WI38 (cell line): ENCODE data around the gene SYNPO2L.
A peak's percentile ranks its signal among the peaks of the same experiment; 100 is the strongest.

Experiments used
- H3K4me3 ChIP-seq: 2 replicates; pipeline ENCODE4 v1.5.1; 2011; ENCODE audit warnings: low read depth, mild to moderate bottlenecking, control low read depth, low read length
- TF ChIP-seq, protein P1 (sequence below): IDR thresholded peaks from 2 replicates; pipeline ENCODE4 v1.5.1; 2012; ENCODE audit warnings: low read depth, mild to moderate bottlenecking, control low read depth, low read length

The SYNPO2L gene

DNA sequence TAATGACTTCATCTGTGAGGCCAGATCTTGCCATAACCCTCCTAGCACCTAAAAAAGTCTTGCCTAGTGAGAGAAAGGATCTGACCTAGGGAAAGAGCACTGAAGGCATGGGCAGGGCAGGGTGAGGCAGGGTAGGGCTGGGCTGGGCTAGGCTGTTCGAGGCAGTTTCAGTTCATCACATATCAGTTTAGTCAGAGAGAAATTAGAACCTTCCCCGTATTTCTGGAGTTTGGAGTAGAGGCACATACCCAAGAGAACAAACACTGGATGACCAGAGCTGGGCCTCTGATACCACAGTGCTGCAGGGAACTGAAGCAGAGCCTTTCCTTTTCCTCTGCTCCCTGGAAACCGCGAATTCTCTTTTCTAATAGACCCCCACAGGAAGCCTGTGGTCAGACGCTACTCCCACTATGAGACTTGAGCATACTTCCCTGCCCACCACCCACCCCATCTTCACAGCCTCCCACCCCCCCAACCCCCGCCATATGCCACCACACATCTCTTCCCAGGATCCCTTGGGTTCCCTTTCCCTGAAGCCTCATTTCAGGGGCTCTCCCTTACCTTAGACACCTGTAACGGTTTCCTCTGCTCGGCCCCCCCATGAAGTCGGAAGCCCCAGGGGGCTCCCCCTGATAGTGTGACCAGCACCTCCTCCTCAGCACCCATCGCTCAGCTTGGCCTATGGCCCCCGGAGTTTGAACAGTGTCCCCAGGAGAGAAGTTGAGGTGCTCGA is 406 bp downstream of the SYNPO2L start:
- H3K4me3 ChIP-seq, result no peak overlapping the region
- TF ChIP-seq, protein P1, sequence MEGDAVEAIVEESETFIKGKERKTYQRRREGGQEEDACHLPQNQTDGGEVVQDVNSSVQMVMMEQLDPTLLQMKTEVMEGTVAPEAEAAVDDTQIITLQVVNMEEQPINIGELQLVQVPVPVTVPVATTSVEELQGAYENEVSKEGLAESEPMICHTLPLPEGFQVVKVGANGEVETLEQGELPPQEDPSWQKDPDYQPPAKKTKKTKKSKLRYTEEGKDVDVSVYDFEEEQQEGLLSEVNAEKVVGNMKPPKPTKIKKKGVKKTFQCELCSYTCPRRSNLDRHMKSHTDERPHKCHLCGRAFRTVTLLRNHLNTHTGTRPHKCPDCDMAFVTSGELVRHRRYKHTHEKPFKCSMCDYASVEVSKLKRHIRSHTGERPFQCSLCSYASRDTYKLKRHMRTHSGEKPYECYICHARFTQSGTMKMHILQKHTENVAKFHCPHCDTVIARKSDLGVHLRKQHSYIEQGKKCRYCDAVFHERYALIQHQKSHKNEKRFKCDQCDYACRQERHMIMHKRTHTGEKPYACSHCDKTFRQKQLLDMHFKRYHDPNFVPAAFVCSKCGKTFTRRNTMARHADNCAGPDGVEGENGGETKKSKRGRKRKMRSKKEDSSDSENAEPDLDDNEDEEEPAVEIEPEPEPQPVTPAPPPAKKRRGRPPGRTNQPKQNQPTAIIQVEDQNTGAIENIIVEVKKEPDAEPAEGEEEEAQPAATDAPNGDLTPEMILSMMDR, result no peak

DNA sequence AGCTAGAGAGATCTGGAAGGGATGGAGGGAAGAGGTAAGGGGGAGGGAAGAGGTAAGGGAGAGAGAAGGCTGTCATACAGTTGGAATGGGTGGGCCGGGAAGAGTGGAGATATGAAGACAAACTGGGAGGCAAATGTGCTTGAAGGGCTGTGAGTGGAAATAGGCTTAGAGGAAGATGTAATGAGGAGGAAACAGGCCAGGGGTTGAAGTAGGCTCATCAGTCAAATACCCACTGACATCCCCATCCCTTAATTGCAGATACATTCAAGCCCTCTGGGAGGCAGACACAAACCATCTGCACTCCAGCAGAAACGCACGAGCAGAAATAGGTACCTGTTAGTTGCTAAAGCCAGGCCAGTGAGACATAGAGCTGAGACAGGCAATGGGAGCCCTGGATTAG is 2.1 kb downstream of the SYNPO2L start:
- H3K4me3 ChIP-seq, result no peak overlapping the region
- TF ChIP-seq, protein P1, result no peak

DNA sequence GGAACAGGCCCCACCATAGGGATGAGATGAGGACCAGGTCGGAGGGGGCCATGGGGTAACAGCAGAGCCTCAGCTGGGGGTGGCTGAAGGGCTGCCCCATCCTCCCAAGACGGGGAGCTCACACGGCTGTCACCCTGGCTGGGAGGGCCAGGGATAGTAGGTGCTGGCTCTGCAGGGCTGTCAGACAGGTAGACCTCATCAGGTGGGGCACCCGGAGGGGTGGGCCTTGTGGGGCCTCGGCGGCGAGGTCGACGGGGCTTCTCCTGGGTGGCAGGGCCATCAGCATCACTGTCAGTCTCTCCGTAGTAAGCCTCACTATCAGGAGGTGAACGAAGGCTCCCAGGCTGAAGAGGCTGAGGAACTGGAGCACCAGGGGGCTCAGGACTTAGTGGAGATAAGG is 2.6 kb downstream of the SYNPO2L start:
- TF ChIP-seq, protein P1, result no peak

DNA sequence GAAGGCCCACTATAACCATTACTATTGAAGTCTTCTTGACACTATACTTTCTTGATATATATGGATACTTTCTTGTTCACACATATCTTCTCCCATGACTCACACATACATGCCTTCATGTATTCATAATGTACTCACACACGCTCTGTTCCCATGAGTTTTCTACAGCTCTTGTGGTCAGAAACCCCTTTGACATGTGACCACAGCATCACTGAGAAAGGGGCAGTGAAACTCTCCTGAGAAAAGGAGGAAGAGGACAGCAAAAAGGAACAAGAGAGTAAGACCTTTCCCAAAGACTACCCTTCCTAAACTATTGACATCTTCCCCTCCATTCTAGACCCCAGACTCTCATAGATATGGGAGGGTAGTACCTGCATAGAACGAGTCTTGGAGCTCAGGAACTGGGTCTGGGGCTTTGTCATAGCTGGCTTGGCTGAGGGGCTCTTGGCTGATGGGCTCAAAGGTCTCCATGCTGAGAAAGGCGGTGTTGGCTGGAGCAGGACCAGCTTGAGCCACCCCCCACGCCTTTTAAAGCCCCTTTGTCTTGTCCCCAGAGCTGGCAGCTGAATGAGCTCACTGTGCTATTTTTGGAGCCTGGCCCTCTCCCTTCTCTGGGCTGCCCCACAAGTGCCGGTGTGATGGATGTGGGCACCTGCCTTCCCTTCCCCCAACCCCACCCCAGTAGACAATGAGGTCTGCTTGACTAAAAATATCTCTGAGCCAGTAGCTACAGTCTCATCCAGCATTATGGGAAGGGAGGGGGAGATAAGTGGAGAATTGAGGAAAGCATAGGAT is 5.1 kb downstream of the SYNPO2L start:
- TF ChIP-seq, protein P1, result no peak
- no peak overlapping the region for H3K4me3 ChIP-seq

More for the DNA sequence above, 2.6 kb downstream of the SYNPO2L start:
- H3K4me3 ChIP-seq, result no peak overlapping the region

DNA sequence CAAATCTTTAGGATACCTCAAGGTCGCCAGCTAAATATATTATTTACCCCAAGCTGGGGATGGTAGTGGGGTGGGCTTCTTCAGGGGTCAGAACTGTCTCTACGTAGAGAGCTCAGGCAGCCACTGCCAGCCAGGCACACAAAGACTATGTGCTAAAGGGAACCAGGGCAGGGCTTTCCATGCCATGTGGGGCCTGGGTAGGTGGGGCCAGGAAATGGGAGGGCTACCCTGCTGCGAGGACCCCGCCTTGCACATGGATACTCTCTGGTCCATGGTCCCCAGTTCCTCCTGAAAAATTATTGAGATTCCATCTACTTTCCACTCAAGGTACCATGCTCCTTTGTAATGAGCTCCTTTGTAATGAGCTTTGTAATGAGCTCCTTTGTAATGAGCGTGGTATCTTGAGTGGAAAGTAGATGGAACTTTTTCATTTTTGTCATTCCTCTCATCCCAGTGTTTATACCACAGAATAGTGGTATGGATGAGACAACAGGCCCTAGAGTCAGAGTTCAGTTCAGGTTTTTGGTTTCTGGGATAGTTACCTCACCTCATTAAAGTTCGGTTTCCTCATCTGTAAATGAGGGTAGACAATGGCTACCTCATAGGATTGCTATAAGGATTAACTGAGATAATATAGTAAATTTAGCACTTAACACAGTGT is 5.8 kb downstream of the SYNPO2L start:
- TF ChIP-seq, protein P1, result no peak
- H3K4me3 ChIP-seq, result 0 out of 2 replicates have a peak overlapping the region, but pooled peaks have one; percentile 22

DNA sequence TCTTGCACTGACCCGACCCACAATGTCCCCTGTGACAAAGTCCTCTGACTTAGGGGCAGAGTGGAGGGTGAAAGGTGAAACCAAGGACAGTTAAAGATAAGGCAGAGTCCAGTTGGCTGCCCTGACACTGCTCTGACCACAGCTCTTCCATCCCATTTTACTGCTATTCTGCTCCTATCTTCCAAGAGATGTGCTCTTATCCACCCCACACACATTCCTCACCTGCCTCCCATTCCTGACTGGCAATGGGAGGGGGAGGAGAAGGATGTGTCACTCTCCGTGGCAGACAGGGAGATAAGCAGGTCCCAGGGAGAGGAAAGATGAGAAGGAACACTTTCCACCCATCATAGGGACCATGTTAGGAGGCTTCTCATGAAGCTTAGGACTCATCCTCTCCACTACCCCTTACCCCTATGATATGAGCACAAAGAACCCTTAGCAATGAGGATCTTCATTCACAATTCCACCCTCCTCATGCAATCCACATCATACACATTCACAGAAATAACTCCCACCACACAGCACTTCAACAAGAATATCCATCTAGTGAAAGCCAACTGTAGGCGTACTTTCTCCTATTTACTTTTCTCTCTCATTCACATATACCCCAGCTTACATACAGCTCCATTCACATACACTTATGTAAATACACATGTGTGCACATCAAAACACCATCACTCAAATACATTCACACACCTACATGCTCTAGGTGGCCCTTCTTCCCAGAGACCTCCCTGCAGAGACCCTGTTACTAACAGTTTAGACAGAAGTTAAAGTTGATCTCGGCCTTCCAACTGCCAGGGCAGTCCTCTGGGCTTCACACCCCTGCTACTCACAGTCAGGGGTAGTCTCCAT is 6.6 kb downstream of the SYNPO2L start:
- TF ChIP-seq, protein P1, result no peak
- 0 out of 2 replicates have a peak overlapping the region, but pooled peaks have one; percentile 22 for H3K4me3 ChIP-seq
